Neural cell (in vitro differentiated cells): Measurements from ENCODE around the gene SHPK. TPM values are rescaled to one million over a fixed set of nuclear protein-coding genes. Genes with fewer than 3 reads are reported as not detected.

Experiments used
- H2AFZ ChIP-seq: fragments of 200-600, 300-800 bp; sonication (generic), shearing (Covaris generic); 2 replicates; pipeline ENCODE4 v1.6.0; 2014; ENCODE audit warnings: low read depth, mild to moderate bottlenecking, antibody characterized with exemption, low read length, moderate library complexity
- H3F3A ChIP-seq: fragments of 200-600 bp; shearing (Covaris generic); 2 replicates; pipeline ENCODE4 v1.6.1; 2016; ENCODE audit warnings: mild to moderate bottlenecking, moderate library complexity, mixed read lengths, antibody characterized with exemption, low read length; ENCODE audit not compliant: insufficient read depth, poor library complexity, severe bottlenecking
- H3K27ac ChIP-seq: fragments of 200-600, 300-800 bp; sonication (generic), shearing (Covaris generic); 2 replicates; pipeline ENCODE4 v1.5.1; 2014; ENCODE audit warnings: mild to moderate bottlenecking, low read length, moderate library complexity
- H3K27me3 ChIP-seq: fragments of 300-800, 200-600 bp; sonication (generic), shearing (Covaris generic); 2 replicates; pipeline ENCODE4 v1.6.0; 2014; ENCODE audit warnings: mild to moderate bottlenecking, low read depth, low read length, moderate library complexity; ENCODE audit not compliant: insufficient read depth
- H3K36me3 ChIP-seq: fragments of 300-800, 200-600 bp; sonication (generic), shearing (Covaris generic); 2 replicates; pipeline ENCODE4 v1.5.1; 2014; ENCODE audit warnings: mild to moderate bottlenecking, antibody characterized with exemption, low read length, moderate library complexity; ENCODE audit not compliant: insufficient read depth
- H3K4me2 ChIP-seq: fragments of 300-800, 200-600 bp; sonication (generic), shearing (Covaris generic); 2 replicates; pipeline ENCODE4 v1.6.0; 2014; ENCODE audit warnings: mild to moderate bottlenecking, low read length
- H3K4me3 ChIP-seq: fragments of 300-800, 200-600 bp; sonication (generic), shearing (Covaris generic); 2 replicates; pipeline ENCODE4 v1.5.1; 2014; ENCODE audit warnings: mild to moderate bottlenecking, low read length, moderate library complexity
- H3K79me2 ChIP-seq: fragments of 200-600 bp; shearing (Covaris generic); replicated peaks from 2 replicates; pipeline ENCODE4 v1.6.0; 2014; ENCODE audit warnings: mild to moderate bottlenecking, low read length, moderate library complexity; ENCODE audit not compliant: insufficient read depth
- H3K9ac ChIP-seq: fragments of 300-800, 200-600 bp; sonication (generic), shearing (Covaris generic); 2 replicates; pipeline ENCODE4 v1.6.1; 2016; ENCODE audit warnings: mild to moderate bottlenecking, low read length, mixed read lengths
- H3K9me2 ChIP-seq: fragments of 200-600 bp; shearing (Covaris generic); 2 replicates; pipeline ENCODE4 v1.6.1; 2016; ENCODE audit warnings: mild to moderate bottlenecking, low read length, mixed read lengths; ENCODE audit not compliant: insufficient read depth
- H3K9me3 ChIP-seq: fragments of 200-600, 300-800 bp; sonication (generic), shearing (Covaris generic); 2 replicates; pipeline ENCODE4 v1.6.1; 2016; ENCODE audit warnings: mild to moderate bottlenecking, mixed run types, low read length, moderate library complexity, mixed read lengths
- H4K20me1 ChIP-seq: fragments of 200-600 bp; shearing (Covaris generic); 2 replicates; pipeline ENCODE4 v1.6.1; 2016; ENCODE audit warnings: mild to moderate bottlenecking, mixed run types; ENCODE audit not compliant: insufficient read depth
- EP300 ChIP-seq: fragments of 450-650 bp; conservative IDR thresholded peaks from 2 replicates; pipeline ENCODE4 v1.6.1; 2014; ENCODE audit warnings: antibody characterized with exemption, mild to moderate bottlenecking, moderate library complexity; ENCODE audit not compliant: poor library complexity, severe bottlenecking
- EZH2 ChIP-seq: fragments of 200-600, 300-800 bp; shearing (Covaris generic), sonication (generic); IDR thresholded peaks from 2 replicates; pipeline ENCODE4 v1.6.1; 2014; ENCODE audit warnings: antibody characterized with exemption, low read length, borderline replicate concordance, mild to moderate bottlenecking; ENCODE audit not compliant: insufficient read depth, poor library complexity, severe bottlenecking
- MXI1 ChIP-seq: fragments of 450-650 bp; conservative IDR thresholded peaks from 2 replicates; pipeline ENCODE4 v1.6.1; 2014; ENCODE audit warnings: antibody characterized with exemption, mild to moderate bottlenecking; ENCODE audit not compliant: poor library complexity, severe bottlenecking
- POLR2AphosphoS5 ChIP-seq: IDR thresholded peaks from 2 replicates; pipeline ENCODE4 v1.6.1; 2012
- RAD21 ChIP-seq: fragments of 450-650 bp; conservative IDR thresholded peaks from 2 replicates; pipeline ENCODE4 v1.6.1; 2014; ENCODE audit warnings: antibody characterized with exemption, mild to moderate bottlenecking, moderate library complexity
- SMC3 ChIP-seq: fragments of 450-650 bp; conservative IDR thresholded peaks from 2 replicates; pipeline ENCODE4 v1.6.1; 2014; ENCODE audit warnings: antibody characterized with exemption, mild to moderate bottlenecking, moderate library complexity; ENCODE audit not compliant: poor library complexity
- TAF1 ChIP-seq: IDR thresholded peaks from 2 replicates; pipeline ENCODE4 v1.6.1; 2012; ENCODE audit warnings: low read depth
- polyA plus RNA-seq: library from polyadenylated mRNA; depleted of rRNA; stranded (reverse); fragments of >200 nt; gene quantifications from 2 replicates; pipeline ENCODE4 v1.2.3, GENCODE V29; 2014
- TF ChIP-seq, protein P1 (sequence below): fragments of 450-650 bp; IDR thresholded peaks from 2 replicates; pipeline ENCODE4 v1.5.1; 2014; ENCODE audit warnings: antibody characterized with exemption, mild to moderate bottlenecking, moderate library complexity; ENCODE audit not compliant: poor library complexity, severe bottlenecking
- TF ChIP-seq, protein P2 (sequence below): IDR thresholded peaks from 2 replicates; pipeline ENCODE4 v1.6.1; 2012; ENCODE audit warnings: borderline replicate concordance

The SHPK gene
- polyA plus RNA-seq, 1 donor from 2014 or later: 14.3 TPM

DNA sequence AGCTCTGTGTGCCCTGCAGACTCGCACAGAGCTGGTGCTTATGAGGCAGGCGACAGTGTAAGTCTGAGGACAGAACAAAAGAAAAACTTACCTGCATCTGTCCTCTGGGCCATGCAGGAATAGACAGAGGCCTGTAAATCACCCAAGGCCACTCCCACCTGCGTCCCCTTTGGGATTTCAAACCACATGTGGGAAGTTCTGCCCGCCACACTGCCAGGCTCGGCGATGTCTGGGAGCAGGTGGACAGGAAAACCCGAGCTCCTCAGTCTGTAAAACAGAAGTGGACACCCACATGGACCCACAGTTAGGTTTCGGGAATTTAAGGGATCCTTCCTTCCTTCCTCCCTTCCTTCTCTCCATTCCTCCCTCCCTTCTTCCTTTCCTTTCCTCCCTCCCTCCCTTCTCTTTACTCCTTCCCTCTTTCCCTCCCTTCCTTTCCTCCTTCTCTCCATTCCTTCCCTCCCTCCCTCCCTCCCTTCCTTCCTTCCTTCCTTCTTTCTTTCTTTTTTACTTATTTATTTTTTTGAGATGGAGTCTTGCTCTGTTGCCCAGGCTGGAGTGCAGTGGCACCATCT is 14.8 kb downstream of the SHPK start:
- Histone ChIP-seq H4K20me1 (no peaks in the 10 kb centered on the region), H3K27ac (no peak overlapping the region), H3K79me2 (no peaks in the 10 kb centered on the region), H3K36me3 (peaks cover 10% of the 10 kb centered on the region), H3K9ac (no peak overlapping the region), H3K4me2 (no peak overlapping the region), H2AFZ (no peak overlapping the region), H3K4me3 (no peak overlapping the region), H3K9me2 (no peaks in the 10 kb centered on the region), H3K9me3 (peaks cover 3% of the 10 kb centered on the region), H3K27me3 (no peaks in the 10 kb centered on the region), H3F3A (no peaks in the 10 kb centered on the region)
- TF ChIP-seq RAD21: no peak
- TF ChIP-seq POLR2AphosphoS5: no peak
- no peak for TF ChIP-seq MXI1
- no peak for TF ChIP-seq TAF1
- no peak for TF ChIP-seq EZH2
- TF ChIP-seq, protein P1, sequence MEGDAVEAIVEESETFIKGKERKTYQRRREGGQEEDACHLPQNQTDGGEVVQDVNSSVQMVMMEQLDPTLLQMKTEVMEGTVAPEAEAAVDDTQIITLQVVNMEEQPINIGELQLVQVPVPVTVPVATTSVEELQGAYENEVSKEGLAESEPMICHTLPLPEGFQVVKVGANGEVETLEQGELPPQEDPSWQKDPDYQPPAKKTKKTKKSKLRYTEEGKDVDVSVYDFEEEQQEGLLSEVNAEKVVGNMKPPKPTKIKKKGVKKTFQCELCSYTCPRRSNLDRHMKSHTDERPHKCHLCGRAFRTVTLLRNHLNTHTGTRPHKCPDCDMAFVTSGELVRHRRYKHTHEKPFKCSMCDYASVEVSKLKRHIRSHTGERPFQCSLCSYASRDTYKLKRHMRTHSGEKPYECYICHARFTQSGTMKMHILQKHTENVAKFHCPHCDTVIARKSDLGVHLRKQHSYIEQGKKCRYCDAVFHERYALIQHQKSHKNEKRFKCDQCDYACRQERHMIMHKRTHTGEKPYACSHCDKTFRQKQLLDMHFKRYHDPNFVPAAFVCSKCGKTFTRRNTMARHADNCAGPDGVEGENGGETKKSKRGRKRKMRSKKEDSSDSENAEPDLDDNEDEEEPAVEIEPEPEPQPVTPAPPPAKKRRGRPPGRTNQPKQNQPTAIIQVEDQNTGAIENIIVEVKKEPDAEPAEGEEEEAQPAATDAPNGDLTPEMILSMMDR: no peak
- TF ChIP-seq SMC3: no peak
- TF ChIP-seq, protein P2, sequence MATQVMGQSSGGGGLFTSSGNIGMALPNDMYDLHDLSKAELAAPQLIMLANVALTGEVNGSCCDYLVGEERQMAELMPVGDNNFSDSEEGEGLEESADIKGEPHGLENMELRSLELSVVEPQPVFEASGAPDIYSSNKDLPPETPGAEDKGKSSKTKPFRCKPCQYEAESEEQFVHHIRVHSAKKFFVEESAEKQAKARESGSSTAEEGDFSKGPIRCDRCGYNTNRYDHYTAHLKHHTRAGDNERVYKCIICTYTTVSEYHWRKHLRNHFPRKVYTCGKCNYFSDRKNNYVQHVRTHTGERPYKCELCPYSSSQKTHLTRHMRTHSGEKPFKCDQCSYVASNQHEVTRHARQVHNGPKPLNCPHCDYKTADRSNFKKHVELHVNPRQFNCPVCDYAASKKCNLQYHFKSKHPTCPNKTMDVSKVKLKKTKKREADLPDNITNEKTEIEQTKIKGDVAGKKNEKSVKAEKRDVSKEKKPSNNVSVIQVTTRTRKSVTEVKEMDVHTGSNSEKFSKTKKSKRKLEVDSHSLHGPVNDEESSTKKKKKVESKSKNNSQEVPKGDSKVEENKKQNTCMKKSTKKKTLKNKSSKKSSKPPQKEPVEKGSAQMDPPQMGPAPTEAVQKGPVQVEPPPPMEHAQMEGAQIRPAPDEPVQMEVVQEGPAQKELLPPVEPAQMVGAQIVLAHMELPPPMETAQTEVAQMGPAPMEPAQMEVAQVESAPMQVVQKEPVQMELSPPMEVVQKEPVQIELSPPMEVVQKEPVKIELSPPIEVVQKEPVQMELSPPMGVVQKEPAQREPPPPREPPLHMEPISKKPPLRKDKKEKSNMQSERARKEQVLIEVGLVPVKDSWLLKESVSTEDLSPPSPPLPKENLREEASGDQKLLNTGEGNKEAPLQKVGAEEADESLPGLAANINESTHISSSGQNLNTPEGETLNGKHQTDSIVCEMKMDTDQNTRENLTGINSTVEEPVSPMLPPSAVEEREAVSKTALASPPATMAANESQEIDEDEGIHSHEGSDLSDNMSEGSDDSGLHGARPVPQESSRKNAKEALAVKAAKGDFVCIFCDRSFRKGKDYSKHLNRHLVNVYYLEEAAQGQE: no peak
- no peak for TF ChIP-seq EP300

DNA sequence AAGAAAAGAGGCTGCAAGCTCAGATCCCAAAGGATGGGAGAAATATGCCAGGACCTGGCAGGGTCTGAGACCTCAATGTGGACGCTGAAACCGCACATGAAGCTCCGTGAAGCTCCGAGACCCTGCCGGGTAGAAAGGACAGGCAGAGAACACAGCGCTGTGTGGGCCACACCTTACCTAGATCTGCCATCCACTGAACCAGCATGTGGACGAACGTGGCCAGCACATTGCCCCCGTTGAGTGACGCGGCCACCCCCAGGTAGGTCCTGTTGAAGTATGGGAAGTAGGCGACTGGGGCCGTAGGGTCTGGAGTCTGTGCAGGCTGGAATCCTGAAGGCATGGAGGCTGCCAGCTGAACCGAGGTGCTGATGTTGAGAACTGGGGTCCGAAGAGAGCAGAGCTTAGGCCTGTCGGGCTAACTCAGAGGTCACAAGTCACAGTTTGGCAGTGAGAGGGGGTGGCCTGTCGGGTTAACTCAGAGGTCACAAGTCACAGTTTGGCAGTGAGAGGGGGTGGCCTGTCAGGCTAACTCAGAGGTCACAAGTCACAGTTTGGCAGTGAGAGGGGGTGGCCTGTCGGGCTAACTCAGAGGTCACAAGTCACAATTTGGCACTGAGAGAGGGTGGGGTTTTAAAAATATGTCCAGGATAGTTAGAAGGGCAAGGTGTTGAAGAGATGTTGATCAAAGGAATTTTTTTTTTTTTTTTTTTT is 20.7 kb downstream of the SHPK start:
- H3K9me2 ChIP-seq: no peaks in the 10 kb centered on the region
- no peak overlapping the region for H3K9ac ChIP-seq
- H3F3A ChIP-seq: no peaks in the 10 kb centered on the region
- H2AFZ ChIP-seq: no peak overlapping the region
- no peaks in the 10 kb centered on the region for H3K27me3 ChIP-seq
- H3K79me2 ChIP-seq: no peaks in the 10 kb centered on the region
- no peak overlapping the region for H3K4me2 ChIP-seq
- TF ChIP-seq, protein P1: no peak
- TF ChIP-seq EP300: no peak
- TF ChIP-seq SMC3: no peak
- TF ChIP-seq TAF1: no peak
- no peak for TF ChIP-seq POLR2AphosphoS5
- TF ChIP-seq MXI1: no peak
- TF ChIP-seq, protein P2: no peak
- TF ChIP-seq RAD21: no peak
- TF ChIP-seq EZH2: no peak
- H4K20me1 ChIP-seq: no peaks in the 10 kb centered on the region
- H3K36me3 ChIP-seq: peaks cover 11% of the 10 kb centered on the region
- H3K4me3 ChIP-seq: no peak overlapping the region
- no peak overlapping the region for H3K27ac ChIP-seq
- peaks cover 3% of the 10 kb centered on the region for H3K9me3 ChIP-seq
